ENCODE results near the gene HVCN1.
A peak's percentile ranks its signal among the peaks of the same experiment; 100 is the strongest.
"Not testable (repeated sequence)": the region's sequence is repeated elsewhere in the genome, so short reads cannot be mapped to it uniquely, and the experiment has no call there.

The HVCN1 gene, protein sequence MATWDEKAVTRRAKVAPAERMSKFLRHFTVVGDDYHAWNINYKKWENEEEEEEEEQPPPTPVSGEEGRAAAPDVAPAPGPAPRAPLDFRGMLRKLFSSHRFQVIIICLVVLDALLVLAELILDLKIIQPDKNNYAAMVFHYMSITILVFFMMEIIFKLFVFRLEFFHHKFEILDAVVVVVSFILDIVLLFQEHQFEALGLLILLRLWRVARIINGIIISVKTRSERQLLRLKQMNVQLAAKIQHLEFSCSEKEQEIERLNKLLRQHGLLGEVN

GRCh38 chr12:110688446-110689280, at the start of gene HVCN1:
HVCN1 (minus strand) TSS chr12:110689115; CDS start chr12:110683245, 5,870 bp downstream.
- no peak for TF ChIP-seq CTCF (IDR thresholded peaks at IDR 0.05; ENCODE audit: low read depth, low read length, missing control alignments)
- in situ Hi-C loops (cut with HindIII; ENCODE audit: low sequenced_read_pairs) = no loop called here
- H3K4me3 ChIP-seq (ENCODE audit: low read depth, low read length) = peak within 1 kb of the TSS; percentile 51
- DNase-seq (ENCODE audit: low read depth) = no peak

- TF ChIP-seq CTCF (IDR thresholded peaks at IDR 0.05; ENCODE audit: low read depth, low read length, missing control alignments) = no peak
- DNase-seq (ENCODE audit: low read depth) = no peak
- H3K4me3 ChIP-seq (ENCODE audit: low read depth, low read length) = no peak overlapping the region
- in situ Hi-C loops (cut with HindIII; ENCODE audit: low sequenced_read_pairs) = no loop called here
Measured at GRCh38 chr12:110737532-110737931, 48.6 kb upstream of the HVCN1 start.

DNA sequence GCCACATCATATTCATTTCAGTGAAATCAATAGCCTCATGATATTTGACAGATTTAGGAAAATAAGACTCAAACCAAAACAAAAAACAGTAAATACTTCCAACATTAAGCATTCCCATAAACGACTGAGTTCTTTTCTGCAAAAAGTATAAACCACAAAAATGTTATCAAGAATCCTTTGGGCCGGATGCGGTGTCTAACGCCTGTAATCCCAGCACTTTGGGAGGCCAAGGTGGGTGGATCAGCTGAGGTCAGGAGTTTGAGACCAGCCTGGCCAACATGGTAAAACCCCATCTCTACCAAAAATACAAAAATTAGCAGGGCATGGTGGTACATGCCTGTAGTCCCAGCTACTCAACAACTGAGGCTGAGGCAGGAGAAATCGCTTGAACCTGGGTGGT, 48.1 kb upstream of the HVCN1 start:
- DNase-seq (ENCODE audit: low read depth); H3K4me3 ChIP-seq (ENCODE audit: low read depth, low read length): not testable (repeated sequence)

GRCh38 chr12:110733900-110734299, 45.0 kb upstream of the HVCN1 start:
- no peak for TF ChIP-seq CTCF (IDR thresholded peaks at IDR 0.05; ENCODE audit: low read depth, low read length, missing control alignments)
- in situ Hi-C loops (cut with HindIII; ENCODE audit: low sequenced_read_pairs) = no loop called here
- H3K4me3 ChIP-seq (ENCODE audit: low read depth, low read length) = no peak overlapping the region
- DNase-seq (ENCODE audit: low read depth) = no peak

More for the DNA sequence above, 48.1 kb upstream of the HVCN1 start:
- in situ Hi-C loops (cut with HindIII; ENCODE audit: low sequenced_read_pairs) = not testable (repeated sequence)

- no peak overlapping the region for H3K4me3 ChIP-seq (ENCODE audit: low read depth, low read length)
- in situ Hi-C loops (cut with HindIII; ENCODE audit: low sequenced_read_pairs) = no loop called here
- no peak for TF ChIP-seq CTCF (IDR thresholded peaks at IDR 0.05; ENCODE audit: low read depth, low read length, missing control alignments)
- peak; percentile 24 for DNase-seq (ENCODE audit: low read depth)
Measured at GRCh38 chr12:110733089-110733715, 44.3 kb upstream of the HVCN1 start.

- in situ Hi-C loops (cut with HindIII; ENCODE audit: low sequenced_read_pairs) = no loop called here
Measured at GRCh38 chr12:110732572-110732971, 43.7 kb upstream of the HVCN1 start.

More at GRCh38 chr12:110732572-110732971, 43.7 kb upstream of the HVCN1 start:
- no peak for TF ChIP-seq CTCF (IDR thresholded peaks at IDR 0.05; ENCODE audit: low read depth, low read length, missing control alignments)
- no peak for DNase-seq (ENCODE audit: low read depth)
- no peak overlapping the region for H3K4me3 ChIP-seq (ENCODE audit: low read depth, low read length)

Data from astrocyte of the cerebellum (primary cell).